SKM-1 (cell line): ENCODE data around the gene GP1BB.

ENCODE experiments used
- DNase-seq: peaks from one replicate; lab custom pipeline; 2025; ENCODE audit not compliant: unreplicated experiment; lab: John Stamatoyannopoulos, UW

GP1BB gene

DNA sequence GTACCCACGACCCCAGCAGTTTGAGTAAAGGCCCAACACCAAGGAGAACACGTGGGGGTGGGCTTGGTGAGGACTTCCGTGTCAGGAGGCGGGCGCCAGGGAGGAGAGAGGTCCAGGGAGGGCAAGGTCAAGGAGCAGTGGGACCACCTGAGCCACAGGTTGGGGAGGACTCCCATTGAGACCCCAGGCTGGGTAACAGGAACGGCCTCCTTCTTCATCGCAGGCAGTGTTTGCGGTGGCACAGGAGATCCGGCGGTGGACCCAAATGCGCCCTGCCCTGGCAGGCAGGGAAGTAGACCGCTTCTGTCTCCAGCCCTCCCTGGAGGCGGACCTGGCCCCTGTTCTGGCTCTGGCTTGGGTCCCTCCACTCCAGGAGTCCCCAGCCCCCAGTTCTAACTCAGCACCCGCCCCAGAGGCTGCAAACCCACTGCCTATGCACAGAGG is 31.4 kb downstream of the GP1BB start:
- no peak for DNase-seq

DNA sequence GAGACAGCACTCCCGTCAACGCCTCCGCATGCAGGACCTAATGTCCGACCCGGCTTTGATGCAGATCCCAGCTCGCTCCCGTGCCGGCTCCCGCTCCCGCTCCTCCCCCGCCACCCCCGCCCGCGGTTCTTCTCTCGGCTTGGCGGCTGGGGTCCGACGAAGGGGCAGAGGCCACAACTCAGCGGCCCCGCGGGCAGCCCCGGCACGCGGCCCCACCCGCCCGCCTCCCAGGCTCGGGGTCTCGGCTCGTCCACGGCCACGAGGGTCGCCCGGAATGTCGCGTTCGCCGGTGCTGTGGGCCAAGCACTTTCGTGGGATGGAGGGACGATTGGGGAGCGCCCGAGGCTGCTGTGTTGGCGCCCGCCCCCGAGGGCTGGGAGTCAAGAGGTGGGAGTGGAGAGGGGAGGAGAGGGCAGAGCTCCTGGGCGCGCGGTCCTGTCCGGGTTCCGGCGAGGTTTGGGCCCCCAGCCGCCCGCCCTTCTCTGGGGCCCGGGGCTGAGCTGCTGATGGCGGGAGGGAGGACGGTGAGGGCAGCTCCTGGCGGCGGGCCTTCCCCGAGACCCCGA is 31.9 kb downstream of the GP1BB start:
- DNase-seq = no peak

DNA sequence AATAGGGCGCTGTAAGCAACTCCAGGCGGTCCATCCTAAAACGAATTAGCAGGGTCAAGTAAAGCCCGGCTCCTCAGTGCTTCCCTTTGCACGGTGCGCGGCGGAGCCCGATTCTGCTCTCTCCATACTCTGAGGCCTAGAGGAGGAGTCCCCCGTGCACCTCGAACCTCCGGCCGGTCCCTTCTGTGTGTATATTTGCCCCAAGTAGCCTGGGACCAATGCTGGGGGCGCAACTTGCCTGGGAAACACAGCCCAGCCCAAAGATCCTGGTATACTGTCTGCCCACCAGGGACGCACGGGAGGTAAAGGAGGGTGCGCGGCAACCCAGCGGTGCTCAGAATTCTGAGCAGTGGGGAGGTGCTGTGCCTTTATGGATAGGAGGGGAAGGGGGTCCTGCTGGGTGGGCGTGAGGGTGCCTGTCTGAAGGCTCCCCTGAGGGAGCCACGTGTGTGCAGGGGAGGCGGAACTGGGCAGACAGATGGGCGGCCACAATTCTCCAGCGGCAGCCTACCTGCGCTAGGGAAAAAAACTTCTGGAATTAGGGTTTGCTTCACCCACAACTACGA is 32.5 kb downstream of the GP1BB start:
- DNase-seq = no peak

DNA sequence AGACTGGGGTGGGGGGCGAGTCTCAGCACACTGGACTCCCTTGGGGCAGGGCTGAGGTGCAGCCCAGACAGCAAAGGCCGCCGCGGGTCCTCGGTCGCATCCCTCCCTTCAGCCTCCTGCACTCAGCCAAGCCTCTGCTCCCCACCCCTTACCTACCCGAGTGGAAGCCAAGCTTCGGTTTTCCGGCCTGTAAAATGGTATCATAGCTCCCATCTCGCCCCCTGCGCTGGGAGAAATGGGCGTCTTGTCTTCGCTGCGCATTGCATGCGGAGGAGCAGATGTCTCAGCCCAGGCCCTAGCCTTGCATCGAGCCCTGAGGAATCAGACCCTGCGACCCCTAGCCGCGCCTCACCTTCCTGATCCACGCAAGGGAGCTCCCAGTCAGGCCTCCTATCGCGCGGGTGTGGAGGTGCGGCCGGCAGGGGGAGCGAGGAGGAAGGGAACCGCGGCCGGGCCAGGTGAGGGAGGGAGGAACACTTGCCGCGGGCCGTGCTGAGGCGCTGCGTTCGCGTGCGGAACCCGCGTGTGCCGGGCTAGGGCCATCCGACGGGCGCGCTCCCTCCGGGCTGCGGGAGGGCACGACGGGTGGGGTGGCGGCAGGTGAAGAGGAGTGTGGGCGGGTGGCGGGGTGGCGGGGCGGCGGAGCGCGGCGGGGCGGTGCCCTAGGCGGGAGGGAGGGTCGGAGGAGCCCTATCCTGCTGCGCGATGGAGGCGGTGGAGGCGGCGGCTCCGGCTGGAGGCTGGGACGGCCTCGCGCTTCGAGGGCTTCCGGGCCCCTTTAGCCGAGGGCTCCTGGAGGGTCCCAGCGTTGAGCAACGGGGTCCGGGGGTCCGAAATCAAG is 33.2 kb downstream of the GP1BB start:
- DNase-seq = no peak

DNA sequence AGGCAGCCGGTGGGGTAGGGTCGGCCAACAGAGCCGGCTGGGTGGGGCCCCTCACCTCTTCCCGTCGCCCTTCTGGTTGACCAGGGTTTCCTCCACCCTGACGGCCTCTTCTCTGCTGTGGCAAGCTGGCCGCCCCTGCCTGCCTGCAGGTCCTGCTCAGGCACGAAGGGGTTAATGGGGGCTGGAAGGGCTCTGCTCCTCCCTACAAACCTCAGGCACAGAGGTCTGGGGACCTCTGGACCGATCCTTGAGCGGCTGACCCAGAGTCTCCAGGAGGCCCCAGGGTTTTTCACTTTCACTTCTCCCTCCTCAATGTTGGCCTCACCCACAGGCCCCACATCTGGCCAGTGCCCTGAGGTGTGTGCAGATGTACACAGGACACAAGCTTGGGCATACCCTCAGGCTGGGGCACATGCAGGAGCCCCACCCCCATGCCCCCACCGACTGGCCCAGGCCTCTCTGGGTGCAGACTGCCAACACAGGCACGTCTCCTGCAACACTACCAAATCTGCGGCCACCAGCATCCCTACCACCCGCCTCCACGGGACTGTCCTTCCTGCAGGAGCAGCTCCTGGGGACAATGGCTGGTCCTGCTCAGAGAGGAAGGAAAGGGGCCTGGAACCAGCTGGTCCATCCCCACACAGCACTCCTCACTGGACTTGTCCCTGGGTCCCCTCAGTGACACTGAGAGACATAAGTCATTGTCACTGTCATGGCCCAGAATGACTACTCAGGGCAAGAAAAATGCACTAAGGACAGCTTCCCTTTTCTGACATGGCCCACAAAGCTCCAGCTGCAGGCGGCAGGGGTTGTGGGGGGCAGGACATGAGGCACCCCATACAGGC is 34.0 kb downstream of the GP1BB start:
- DNase-seq = no peak

DNA sequence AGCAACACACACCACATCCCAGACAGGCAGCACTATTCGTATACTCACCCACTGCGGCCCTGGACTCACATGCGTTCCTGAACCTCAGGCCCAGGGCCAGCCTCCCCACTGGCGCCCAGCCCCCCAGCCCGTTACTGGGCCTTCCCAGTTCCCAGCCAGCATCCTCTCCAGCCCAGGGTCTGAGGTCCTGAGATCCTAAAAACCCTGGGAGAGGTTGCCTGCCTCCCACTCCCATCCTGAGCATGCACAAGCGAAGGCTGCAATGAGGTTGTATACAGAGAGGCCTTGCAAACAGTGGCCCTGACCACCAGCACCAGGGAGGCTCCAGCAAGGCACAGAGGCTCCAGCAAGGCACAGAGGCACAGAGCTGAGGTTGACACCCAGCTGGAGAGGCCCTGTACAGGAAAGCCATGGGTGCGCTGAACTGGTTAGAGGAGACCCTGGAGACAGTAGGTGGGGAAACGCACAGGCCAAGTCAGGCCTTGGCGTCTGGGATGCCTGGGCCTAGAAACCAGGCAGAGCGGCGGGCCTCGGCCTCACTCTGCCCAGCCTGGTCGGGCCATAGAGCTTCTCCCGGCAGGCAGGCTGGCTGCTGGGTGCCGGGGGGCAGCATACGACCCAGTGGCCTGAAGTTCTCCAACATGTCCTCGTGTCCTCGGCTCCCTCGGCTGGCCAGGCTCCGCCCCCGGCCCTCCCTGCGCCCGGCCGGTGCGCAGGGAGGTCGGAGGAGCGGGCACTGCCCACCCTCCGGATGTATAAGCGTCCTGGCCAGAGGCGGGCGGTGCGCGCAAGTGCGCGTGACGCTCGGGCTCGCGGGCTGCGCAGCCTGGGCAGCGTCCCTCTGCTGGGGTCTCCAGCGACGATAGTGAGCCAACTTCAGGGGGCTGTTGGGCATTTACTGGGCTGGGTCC is 34.9 kb downstream of the GP1BB start:
- no peak for DNase-seq

DNA sequence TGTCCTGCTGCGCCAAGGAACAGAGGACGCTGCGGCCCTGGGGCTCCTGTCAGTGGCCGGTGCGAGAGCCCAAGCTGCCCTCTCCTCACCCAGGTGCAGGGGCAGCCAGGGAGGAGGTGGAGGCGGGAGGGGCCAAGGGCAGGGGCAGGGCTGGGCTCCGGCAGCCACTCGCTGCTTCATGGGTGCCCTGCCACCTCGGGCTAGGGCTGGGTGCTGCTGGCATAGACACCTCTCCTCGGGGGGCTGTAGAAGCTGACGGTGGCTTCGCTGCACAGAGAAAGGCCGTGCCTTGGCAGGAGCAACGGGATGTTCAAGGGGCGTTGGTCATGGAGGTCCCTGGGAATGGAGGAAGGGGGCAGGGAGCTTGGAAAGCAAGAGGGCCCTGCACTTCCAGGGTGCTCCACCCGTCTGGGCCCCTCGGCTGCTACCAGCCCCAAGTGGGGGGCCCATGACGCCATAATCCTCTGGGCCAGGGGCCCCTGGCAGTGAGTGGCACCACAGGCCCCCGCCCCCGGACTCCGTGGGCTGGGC is 35.6 kb downstream of the GP1BB start:
- no peak for DNase-seq

DNA sequence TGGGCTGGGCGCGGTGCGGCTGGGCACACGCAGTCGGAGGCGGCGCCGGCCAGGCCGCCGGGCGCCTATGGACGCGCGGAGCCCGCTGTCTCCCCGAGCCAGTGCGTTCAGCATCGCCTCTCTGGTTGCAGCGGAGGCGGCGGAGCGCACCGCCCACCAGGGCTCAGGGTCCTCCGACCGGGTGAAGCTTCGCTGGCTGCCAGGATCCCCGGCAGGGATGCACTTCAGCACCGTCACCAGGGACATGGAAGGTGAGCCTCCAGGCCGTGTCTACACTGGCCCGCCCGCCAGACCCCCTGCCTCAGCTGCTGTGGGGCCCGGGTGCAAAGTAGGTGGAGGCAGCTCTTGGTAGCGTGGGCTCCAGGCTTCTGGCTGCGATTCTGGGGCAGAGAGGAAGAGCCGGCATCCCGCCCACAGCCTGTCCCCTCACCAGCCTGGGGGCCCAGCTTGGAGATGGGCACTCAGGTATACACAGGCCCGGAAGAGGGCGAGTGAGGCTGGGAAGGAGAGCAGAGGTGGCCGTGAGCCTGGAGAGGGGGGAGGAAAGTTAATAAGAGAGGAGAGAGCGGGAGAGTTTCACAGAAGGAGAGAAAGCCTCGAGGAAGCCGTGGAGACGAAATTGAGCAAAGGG is 36.2 kb downstream of the GP1BB start:
- no peak for DNase-seq

DNA sequence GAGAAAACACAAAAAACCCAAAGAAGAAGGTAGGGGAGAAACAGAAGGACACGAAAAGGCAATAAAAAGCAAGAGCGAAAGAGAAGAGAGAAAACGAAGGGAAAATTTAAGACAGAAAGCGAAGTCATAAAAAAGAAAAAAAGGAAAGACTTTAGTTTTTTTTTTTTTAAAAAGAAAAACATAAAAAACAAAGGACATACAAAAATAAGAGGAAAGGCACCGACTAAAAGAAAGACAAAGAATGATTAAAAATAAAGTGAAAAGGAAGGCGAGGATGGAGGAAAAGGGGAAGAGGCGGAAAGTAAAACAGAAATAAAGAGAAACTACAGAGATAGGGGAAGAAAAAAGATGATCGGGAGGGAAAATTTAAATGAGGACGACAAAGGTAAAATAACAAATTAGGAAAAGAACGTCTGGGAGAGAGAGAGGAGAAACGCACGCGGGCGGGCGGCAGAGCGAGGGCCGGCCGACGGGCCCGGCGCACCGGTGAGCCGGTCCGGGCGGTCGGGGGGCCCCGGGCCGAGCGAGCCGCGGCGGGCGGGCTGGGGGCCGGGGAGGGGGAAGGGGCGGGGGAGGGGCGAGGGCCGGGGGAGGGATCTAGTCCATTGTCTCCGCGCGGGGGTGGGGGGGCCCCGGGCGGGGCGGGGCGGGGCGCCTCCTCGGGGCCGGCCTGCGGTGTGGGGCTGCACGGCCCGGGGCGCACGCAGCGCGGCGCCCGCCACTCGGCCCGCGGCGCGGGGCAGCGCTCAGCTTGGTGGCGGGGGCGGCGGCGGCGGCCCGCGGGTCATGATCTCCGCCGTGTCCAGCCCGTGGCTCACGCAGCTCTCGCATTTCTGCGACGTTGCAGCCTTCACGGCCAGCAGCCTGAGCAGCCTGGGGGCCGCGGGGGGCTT is 37.0 kb downstream of the GP1BB start, which contains the start of gene TBX1:
TBX1 (plus strand) TSS at position 721 of the 893 bp plus-strand sequence; CDS start at position 787, 66 bp downstream.
- no peak for DNase-seq

DNA sequence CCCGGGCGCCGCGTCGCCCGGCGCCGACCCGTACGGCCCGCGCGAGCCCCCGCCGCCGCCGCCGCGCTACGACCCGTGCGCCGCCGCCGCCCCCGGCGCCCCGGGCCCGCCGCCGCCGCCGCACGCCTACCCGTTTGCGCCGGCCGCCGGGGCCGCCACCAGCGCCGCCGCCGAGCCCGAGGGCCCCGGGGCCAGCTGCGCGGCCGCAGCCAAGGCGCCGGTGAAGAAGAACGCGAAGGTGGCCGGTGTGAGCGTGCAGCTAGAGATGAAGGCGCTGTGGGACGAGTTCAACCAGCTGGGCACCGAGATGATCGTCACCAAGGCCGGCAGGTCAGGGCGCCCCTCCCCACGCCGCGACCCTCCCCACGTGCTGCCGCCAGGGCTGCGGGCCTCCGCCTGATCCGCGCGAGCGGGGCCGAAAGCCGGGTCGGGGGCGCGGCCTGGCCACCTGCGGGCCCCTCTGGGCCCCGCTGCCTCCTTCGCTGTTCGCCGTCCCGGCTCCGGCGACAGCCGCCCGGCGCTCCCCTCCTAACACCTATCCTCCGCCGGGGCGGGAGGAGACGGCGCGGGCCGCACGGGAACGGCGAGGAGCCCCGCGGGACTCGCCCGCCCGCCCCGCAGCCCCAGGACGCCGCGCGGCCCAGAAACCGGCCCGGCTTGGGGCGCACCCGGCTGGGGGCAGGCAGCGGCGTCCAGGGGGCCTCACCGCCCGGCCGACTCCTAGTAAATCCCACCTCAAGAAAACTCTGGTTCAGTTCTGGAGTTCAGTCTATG is 37.8 kb downstream of the GP1BB start:
- no peak for DNase-seq

DNA sequence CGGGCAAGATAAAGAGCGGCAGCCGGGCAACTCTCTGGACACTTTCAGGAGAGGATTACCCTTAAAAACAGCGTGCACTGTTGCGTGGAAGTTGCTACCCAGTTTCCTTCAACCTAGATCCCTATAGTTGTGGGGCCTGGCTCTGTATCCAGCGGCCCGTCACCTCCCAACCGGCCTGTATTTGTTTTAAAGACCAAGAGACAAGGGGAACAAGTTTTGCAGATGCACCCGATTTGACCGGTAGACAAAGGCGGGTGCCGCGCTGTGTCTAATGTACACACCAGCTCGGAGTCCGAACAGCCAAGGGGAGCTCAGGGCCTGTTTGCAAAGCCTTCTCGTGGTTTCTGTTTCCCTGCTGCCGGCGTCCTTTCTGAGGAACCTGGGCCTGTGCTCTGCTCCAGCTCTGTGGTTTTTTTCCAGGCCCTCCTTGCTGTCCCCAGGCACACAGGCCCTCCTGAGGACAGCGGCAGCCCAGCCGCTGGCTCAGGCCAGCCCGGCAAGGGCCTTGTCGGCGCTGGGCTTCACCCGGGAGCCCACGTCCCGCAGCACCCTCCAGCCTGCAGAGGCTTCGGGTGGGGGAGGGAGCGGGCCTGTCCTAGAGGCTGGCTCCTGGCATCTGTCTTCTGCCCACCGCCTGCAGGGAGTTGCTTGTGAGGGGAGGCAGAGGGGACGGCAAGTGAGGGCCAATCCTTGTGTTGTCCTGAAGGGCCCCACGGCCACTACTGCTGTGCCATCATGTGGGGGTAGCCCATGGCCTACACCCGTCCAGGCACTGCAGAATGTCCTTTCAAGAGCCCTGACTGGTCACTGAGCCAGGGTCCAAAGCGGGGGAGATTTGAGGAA is 38.6 kb downstream of the GP1BB start:
- DNase-seq = no peak

DNA sequence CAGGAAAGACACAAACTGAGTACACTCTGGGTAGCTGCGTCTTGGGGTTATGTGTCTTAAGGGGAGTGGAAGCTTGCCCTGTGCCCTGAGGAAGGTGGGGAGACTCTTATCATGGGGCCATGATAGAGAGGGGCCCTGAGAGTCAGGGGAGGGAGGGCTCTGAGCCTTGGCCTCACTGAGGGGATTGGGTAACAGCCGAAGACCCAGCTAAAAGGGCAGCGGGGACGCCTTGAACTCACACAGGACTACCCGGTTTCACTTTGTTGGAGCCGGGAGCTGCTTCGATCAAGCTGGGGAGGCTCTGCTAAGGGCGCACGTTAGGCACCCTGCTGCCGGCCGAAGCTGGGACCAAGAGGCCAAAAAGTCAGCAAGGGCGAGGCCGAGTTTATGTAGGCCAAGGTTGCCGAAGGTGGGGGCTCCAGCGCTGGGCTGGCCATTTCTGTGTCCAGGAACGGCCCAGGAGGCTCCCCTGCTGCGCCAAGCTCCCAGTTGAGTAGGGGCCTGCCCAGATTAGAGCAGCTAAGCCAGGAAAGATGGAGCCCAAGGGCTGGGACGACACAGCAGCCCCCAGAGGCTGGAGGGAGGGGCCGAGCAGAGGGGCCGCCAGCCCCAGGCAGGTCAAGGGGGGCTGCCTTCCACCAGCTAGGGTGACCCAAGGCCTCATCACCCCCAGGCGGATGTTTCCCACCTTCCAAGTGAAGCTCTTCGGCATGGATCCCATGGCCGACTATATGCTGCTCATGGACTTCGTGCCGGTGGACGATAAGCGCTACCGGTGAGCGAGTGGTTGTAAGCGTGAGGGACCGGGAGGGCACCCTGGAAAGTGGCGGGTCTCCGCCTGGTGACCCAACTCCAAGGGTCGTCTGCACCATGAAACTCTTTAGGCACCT is 39.5 kb downstream of the GP1BB start:
- no peak for DNase-seq

DNA sequence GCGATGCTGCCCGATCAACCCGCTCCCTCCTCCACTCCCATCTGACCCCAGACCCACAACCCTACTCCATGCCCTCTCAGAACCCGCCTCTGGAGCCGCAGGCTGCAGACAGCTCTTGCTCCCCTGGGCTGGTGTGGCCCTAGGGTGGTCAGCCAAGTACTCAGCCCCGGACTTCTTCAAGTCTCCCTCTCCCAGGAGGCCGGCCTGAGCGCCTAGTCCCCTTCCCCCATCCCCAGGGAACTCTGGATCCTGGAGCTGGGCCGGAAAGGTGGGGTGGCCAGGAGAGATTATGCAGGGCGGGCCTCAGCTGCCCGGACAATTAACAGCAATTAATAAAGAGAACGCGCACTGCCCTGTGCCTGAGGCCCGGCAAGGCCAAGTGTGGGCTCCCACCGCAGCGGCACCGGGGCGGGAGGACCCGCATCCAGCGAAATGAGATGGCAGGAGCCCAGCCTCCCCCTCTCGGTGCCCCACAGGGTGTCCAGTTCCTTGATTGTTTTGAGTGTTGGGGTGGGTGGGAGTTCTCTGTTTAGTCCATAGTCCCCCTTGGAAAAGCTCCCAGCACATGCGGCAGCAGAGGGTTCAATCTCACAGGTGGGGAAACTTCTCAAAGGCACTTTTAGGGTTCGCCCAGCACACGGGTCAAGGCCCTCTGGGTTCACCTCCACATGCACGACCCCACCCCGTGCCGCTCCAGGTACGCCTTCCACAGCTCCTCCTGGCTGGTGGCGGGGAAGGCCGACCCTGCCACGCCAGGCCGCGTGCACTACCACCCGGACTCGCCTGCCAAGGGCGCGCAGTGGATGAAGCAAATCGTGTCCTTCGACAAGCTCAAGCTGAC is 40.3 kb downstream of the GP1BB start:
- no peak for DNase-seq

DNA sequence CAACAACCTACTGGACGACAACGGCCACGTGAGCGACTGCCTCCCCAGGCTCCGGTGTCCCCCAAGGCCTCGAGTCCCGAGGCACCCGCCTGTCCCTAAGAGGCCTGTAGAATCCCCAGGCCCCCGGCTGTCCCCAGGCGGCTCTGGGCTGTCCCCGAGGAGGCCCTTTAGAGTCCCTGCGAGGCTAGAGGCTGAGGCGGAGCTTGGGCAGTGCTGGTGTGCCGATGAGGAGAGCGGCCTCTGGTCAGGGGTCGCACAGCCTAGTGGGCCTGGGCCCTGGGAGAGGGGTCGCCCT is 40.9 kb downstream of the GP1BB start:
- no peak for DNase-seq
